NB4 (cell line): ENCODE results near the gene TTC33.

Experiments used
- DNase-seq: peaks from one replicate; pipeline ENCODE4 v3.0.0; 2010; ENCODE audit warnings: low read depth
- H3K4me3 ChIP-seq: one replicate; pipeline ENCODE4 v1.5.1; 2011; ENCODE audit warnings: mild to moderate bottlenecking, low read depth, low read length, moderate library complexity
- CTCF ChIP-seq: IDR thresholded peaks from one replicate; pipeline ENCODE4 v1.5.1; 2012; ENCODE audit warnings: low read depth, low read length
- MYC ChIP-seq: IDR thresholded peaks from 2 replicates; pipeline ENCODE4 v1.6.1; 2011; ENCODE audit warnings: low read depth, low read length
- POLR2A ChIP-seq: IDR thresholded peaks from 2 replicates; pipeline ENCODE4 v1.6.1; 2011; ENCODE audit warnings: mild to moderate bottlenecking; ENCODE audit not compliant: insufficient read length; ENCODE audit errors: extremely low read depth
- TF ChIP-seq, protein P1 (sequence below): IDR thresholded peaks from 2 replicates; pipeline ENCODE4 v1.6.1; 2011; ENCODE audit warnings: low read depth, low read length

Gene TTC33

GRCh38 chr5:40675396-40676133 is 80.2 kb downstream of the TTC33 start:
- DNase-seq = no peak
- TF ChIP-seq POLR2A (no peak), CTCF (no peak), MYC (no peak)
- TF ChIP-seq, protein P1, sequence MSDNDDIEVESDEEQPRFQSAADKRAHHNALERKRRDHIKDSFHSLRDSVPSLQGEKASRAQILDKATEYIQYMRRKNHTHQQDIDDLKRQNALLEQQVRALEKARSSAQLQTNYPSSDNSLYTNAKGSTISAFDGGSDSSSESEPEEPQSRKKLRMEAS = no peak

GRCh38 chr5:40674661-40675235 is 81.0 kb downstream of the TTC33 start:
- no peak overlapping the region for H3K4me3 ChIP-seq
- TF ChIP-seq, protein P1 = no peak
- TF ChIP-seq MYC (no peak), POLR2A (no peak), CTCF (no peak)
- DNase-seq = no peak

More at GRCh38 chr5:40675396-40676133, 80.2 kb downstream of the TTC33 start:
- H3K4me3 ChIP-seq = no peak overlapping the region

- TF ChIP-seq, protein P1 = 0 out of 2 replicates have a peak, but pooled peaks have one; percentile 19
- TF ChIP-seq CTCF = no peak
- peak; percentile 80 for DNase-seq
- no peak overlapping the region for H3K4me3 ChIP-seq
These were observed 83.3 kb downstream of the TTC33 start for GRCh38 chr5:40672425-40672824.

GRCh38 chr5:40669606-40670390 is 86.0 kb downstream of the TTC33 start:
- H3K4me3 ChIP-seq = no peak overlapping the region
- peak; percentile 69 for DNase-seq
- TF ChIP-seq MYC (no peak), POLR2A (no peak)

DNA sequence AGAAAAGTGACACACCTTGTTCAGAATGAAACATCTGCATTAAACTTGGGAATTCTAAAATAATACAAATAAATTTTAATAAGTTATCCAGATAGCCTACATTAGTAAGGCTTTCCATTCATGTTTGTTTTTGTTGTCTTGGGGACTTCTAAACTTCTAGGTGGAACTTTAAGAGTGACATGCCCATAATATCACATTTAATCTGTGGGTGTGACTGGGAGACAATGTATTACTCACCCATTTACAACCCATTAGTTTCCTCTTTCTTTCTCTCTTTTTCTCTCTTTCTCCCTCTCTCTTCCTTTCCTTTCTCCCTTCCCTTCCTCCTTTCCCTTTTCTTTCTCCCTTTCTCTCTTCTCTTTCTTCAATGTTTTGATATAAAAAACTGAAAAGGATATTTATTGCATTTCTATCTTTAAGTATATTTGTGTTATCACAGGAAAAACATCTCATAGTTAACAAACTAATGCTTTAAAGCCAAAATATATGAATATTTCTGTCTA is 88.5 kb downstream of the TTC33 start:
- TF ChIP-seq MYC (no peak), CTCF (no peak), POLR2A (no peak)
- TF ChIP-seq, protein P1 = no peak
- H3K4me3 ChIP-seq = no peak overlapping the region
- DNase-seq = no peak

- H3K4me3 ChIP-seq = no peak overlapping the region
- no peak for DNase-seq
- TF ChIP-seq MYC = no peak
- TF ChIP-seq POLR2A = no peak
- TF ChIP-seq, protein P1 = no peak
These were observed 89.1 kb downstream of the TTC33 start for GRCh38 chr5:40666657-40667056.
